Activated CD4-positive, alpha-beta T cell treated with anti-CD3 and anti-CD28 coated beads, Interleukin-2, amount 50 U/mL, for 16 hours (primary cell): Measurements from ENCODE around the gene EMB.
A peak's percentile ranks its signal among the peaks of the same experiment; 100 is the strongest.
"Not testable (repeated sequence)": the region's sequence is repeated elsewhere in the genome, so short reads cannot be mapped to it uniquely, and the experiment has no call there.

ENCODE experiments used
- DNase-seq: peaks from one replicate; pipeline ENCODE4 v3.0.0-alpha.2; 2020

EMB gene

GRCh38 chr5:50421184-50421950 is 19.7 kb downstream of the EMB start:
- not testable (repeated sequence) for DNase-seq

GRCh38 chr5:50420343-50420935 is 20.6 kb downstream of the EMB start:
- DNase-seq = no peak

- DNase-seq = not testable (repeated sequence)
Observed at GRCh38 chr5:50419656-50420055, 21.4 kb downstream of the EMB start.

GRCh38 chr5:50416637-50417036 is 24.5 kb downstream of the EMB start:
- not testable (repeated sequence) for DNase-seq

GRCh38 chr5:50415912-50416311 is 25.2 kb downstream of the EMB start:
- peak; percentile 40 for DNase-seq

- not testable (repeated sequence) for DNase-seq
Observed at GRCh38 chr5:50410932-50411331, 30.2 kb downstream of the EMB start.

- no peak for DNase-seq
Observed at GRCh38 chr5:50406877-50407276, 34.2 kb downstream of the EMB start.

GRCh38 chr5:50401336-50401735 is 39.8 kb downstream of the EMB start:
- no peak for DNase-seq

- not testable (repeated sequence) for DNase-seq
Observed at GRCh38 chr5:50393925-50394609, 47.0 kb downstream of the EMB start.

- DNase-seq = not testable (repeated sequence)
Observed at GRCh38 chr5:50392289-50392688, 48.8 kb downstream of the EMB start.

- DNase-seq = not testable (repeated sequence)
Observed at GRCh38 chr5:50384381-50384780, 56.7 kb downstream of the EMB start.

GRCh38 chr5:50376696-50377095 is 64.4 kb downstream of the EMB start:
- DNase-seq = not testable (repeated sequence)

GRCh38 chr5:50369287-50370033 is 71.6 kb downstream of the EMB start:
- not testable (repeated sequence) for DNase-seq

GRCh38 chr5:50365426-50366251 is 75.4 kb downstream of the EMB start:
- peak; percentile 0 for DNase-seq

GRCh38 chr5:50364535-50365309 is 76.4 kb downstream of the EMB start:
- not testable (repeated sequence) for DNase-seq

GRCh38 chr5:50359187-50359586 is 81.9 kb downstream of the EMB start:
- no peak for DNase-seq

GRCh38 chr5:50352382-50352781 is 88.7 kb downstream of the EMB start:
- DNase-seq = no peak
